K562 (cell line): ENCODE results near the gene SRSF1. TPM values are rescaled to one million over a fixed set of nuclear protein-coding genes. Genes with fewer than 3 reads are reported as not detected.

Experiments
- CTCFL ChIP-seq: IDR thresholded peaks from 2 replicates; pipeline ENCODE4 v1.6.1; 2011; ENCODE audit warnings: borderline replicate concordance, low read depth, mild to moderate bottlenecking, moderate library complexity, low read length; ENCODE audit not compliant: insufficient read depth, poor library complexity, severe bottlenecking
- IRF2 ChIP-seq: sonication (generic); formaldehyde crosslinking; IDR thresholded peaks from 2 replicates; pipeline ENCODE4 v1.8.1; 2022; ENCODE audit warnings: mild to moderate bottlenecking, missing genetic modification reagents
- MBD2 ChIP-seq: sonication (generic); IDR thresholded peaks from 2 replicates; pipeline ENCODE4 v1.6.1; 2016; ENCODE audit warnings: low read depth, borderline replicate concordance
- MED1 ChIP-seq: sonication (generic); formaldehyde crosslinking; IDR thresholded peaks from 2 replicates; pipeline ENCODE4 v1.8.1; 2023; ENCODE audit warnings: missing genetic modification reagents, borderline replicate concordance
- NCOA1 ChIP-seq: fragments of 450-650 bp; IDR thresholded peaks from 2 replicates; pipeline ENCODE4 v1.6.1; 2016; ENCODE audit warnings: low read depth
- RBBP5 ChIP-seq: fragments of 200-600 bp; sonication (generic); IDR thresholded peaks from 2 replicates; pipeline ENCODE4 v1.6.1; 2012; ENCODE audit warnings: borderline replicate concordance, mild to moderate bottlenecking, low read length, control low read depth, inconsistent platforms; ENCODE audit not compliant: insufficient read depth, poor library complexity, severe bottlenecking
- polyA plus RNA-seq, 8 experiments: library from polyadenylated mRNA; depleted of rRNA in 4 of 8; stranded (reverse) in 5 of 8; unstranded in 3 of 8; fragments of >200 nt; fragmentation: Nextera tagmentation in 2 of 8; fragmentation: Illumina TruSeq in 1 of 8; extraction: Ambion mirVana in 2 of 8; extraction: Trizol in 1 of 8; gene quantifications; 2 replicates each; pipeline versions ENCODE4 v1.2.1 to v1.2.3, GENCODE V29; 2011 to 2014; ENCODE audit warnings: inconsistent platforms in 1 of 8, missing spikeins in 1 of 8
- total RNA-seq, 7 experiments: library from RNA; depleted of rRNA in 6 of 7; stranded (reverse); fragments of >200 nt in 6 of 7; fragmentation: Illumina TruSeq in 2 of 7; extraction: Trizol in 2 of 7; gene quantifications; 2 replicates each; pipeline versions ENCODE4 v1.2.1 to v1.2.3, GENCODE V29; 2011 to 2021; ENCODE audit warnings: low replicate concordance in 1 of 7
- TF ChIP-seq, protein P1 (sequence below), 2 experiments: fragments of 250-450 bp in 1 of 2; fragments of 450-650 bp in 1 of 2; sonication (Bioruptor Pico) in 1 of 2; IDR thresholded peaks; 2 replicates each; pipeline versions ENCODE4 v1.6.1 to v1.8.0; 2016 to 2021; ENCODE audit warnings: mild to moderate bottlenecking in 2 of 2, moderate library complexity in 2 of 2, missing compliant biosample characterization in 1 of 2, missing genetic modification characterization in 1 of 2
- TF ChIP-seq, protein P2 (sequence below): fragments of 250-450 bp; sonication (Bioruptor Pico); IDR thresholded peaks from 2 replicates; pipeline ENCODE4 v1.5.0; 2021; ENCODE audit warnings: mild to moderate bottlenecking, moderate library complexity
- TF ChIP-seq, protein P3 (sequence below), 3 experiments: IDR thresholded peaks in 2 of 3; conservative IDR thresholded peaks in 1 of 3; 2 replicates each; pipeline ENCODE4 v1.5.1; 2011 to 2012; ENCODE audit warnings: low read length in 3 of 3, mild to moderate bottlenecking in 3 of 3, control low read depth in 2 of 3, improper control_type of control experiment in 1 of 3, inconsistent platforms in 1 of 3, low read depth in 1 of 3, mixed read lengths in 1 of 3, moderate library complexity in 1 of 3; ENCODE audit not compliant: insufficient read depth in 2 of 3
- TF ChIP-seq, protein P4 (sequence below): sonication (generic); formaldehyde crosslinking; IDR thresholded peaks from 2 replicates; pipeline ENCODE4 v1.8.1; 2023; ENCODE audit warnings: mild to moderate bottlenecking, missing genetic modification reagents

SRSF1 gene
- total and polyA plus RNA-seq, 9 of the 15 experiments (the other 6 are each of a cell fraction or from before 2014, with no cell fraction given) = 77.8 to 559 (median 442) TPM

DNA sequence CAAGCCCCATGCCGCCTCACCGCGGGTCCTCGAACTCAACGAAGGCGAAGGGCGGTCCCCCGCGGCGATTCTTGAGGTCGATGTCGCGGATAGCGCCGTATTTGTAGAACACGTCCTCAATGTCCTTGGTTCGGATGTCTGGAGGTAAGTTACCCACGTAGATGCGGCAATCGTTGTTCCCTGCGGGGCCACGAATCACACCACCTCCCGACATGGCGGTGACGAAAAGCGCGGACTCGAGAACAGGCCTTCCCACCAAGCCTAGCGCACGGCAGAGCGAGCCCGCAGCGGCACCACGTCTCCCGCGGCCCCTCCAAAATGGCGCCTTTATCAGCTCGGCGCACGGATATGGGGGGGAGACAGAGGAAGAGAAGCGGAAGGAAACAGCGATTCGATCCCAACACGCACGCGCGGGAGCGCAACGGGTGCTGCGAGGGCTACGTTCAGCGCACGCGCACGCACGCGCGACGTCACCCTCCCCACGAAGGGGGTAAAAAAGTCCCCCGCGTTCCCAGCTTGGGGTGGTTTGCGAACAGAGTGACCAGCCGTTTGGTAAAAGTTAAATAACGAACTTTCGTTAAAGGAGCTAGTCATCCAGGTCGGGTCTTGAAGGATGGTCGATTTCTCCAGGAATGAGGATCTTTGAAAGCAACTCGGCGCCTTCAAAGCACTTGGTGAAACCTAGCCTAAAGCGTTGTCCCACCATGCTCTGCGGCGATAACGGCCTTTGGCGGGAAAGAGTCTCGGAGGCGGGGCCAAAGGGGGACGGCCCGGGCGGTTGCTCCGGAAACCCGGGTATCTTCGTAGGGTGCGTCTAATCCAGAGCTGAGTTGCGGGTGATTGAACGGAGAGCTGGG lies at the start of gene SRSF1 (continued):
- TF ChIP-seq, protein P1, sequence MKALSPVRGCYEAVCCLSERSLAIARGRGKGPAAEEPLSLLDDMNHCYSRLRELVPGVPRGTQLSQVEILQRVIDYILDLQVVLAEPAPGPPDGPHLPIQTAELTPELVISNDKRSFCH (CRISPR knock-in tag; IDR thresholded peaks at IDR 0.05) = no peak
- TF ChIP-seq, protein P1 (tag; IDR thresholded peaks at IDR 0.05) = no peak; the same call in 1 of the 2 replicates
- TF ChIP-seq CTCFL (no peak), NCOA1 (no peak; the same call in 1 of the 2 replicates), MED1 (no peak), IRF2 (CRISPR knock-in tag) (no peak), RBBP5 (peak; percentile 70), MBD2 (peak; percentile 63; the same call in 1 of the 2 replicates)
- TF ChIP-seq, protein P2, sequence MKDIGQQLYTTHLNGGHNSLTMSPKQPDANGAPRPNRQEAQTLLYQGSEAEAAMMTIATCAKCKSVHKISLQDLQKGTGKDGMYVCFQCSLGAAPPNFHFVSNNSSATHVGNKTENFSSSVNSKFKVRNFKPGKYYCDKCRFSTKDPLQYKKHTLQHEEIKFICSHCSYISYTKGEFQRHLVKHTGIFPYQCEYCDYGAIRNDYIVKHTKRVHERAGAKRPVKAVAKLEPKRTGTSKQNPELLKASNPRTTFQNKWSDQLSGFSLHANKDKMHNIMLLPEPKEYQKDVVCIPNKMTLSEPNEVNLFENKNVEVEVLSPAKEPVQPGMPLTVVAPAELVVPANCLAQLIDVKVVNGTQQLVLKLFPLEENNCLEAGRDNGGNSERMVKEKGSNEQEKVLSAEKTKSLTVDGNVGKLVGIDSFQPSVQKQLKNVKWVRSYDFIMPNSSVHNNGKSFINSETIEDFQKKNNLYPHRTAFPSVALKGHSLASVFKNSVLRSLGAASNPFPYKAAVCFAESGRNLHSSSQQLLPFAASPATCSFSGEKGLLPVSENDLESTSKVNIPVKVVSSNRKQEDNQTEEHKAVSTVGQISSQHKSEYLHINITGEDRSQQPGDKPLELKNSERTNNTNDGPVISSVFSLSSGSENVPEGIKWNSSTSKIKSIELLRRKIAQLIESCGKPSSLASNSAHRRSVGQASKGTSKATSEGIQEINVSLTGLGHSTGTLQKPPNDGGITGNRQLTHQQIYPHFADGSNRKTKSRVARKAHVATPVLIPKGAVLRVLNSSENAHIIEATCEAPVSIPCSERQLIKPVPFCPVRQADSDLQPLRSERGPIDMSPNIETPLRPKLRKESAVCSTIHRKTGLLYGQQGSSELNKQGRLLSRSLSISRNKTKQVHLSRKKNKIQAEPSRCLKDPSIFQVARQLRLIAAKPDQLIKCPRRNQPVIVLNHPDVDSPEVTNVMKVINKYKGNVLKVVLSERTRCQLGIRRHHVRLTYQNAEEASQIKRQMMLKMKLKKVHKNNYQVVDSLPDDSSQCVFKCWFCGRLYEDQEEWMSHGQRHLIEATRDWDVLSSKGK = no peak
- TF ChIP-seq, protein P3, sequence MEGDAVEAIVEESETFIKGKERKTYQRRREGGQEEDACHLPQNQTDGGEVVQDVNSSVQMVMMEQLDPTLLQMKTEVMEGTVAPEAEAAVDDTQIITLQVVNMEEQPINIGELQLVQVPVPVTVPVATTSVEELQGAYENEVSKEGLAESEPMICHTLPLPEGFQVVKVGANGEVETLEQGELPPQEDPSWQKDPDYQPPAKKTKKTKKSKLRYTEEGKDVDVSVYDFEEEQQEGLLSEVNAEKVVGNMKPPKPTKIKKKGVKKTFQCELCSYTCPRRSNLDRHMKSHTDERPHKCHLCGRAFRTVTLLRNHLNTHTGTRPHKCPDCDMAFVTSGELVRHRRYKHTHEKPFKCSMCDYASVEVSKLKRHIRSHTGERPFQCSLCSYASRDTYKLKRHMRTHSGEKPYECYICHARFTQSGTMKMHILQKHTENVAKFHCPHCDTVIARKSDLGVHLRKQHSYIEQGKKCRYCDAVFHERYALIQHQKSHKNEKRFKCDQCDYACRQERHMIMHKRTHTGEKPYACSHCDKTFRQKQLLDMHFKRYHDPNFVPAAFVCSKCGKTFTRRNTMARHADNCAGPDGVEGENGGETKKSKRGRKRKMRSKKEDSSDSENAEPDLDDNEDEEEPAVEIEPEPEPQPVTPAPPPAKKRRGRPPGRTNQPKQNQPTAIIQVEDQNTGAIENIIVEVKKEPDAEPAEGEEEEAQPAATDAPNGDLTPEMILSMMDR (IDR thresholded peaks at IDR 0.05 in 2 of 3, conservative IDR thresholded peaks at IDR 0.05 in 1 of 3; ENCODE audit: insufficient read depth in 2 of 3, low read depth in 1 of 3, low read length in 3 of 3) = no peak
- TF ChIP-seq, protein P4, sequence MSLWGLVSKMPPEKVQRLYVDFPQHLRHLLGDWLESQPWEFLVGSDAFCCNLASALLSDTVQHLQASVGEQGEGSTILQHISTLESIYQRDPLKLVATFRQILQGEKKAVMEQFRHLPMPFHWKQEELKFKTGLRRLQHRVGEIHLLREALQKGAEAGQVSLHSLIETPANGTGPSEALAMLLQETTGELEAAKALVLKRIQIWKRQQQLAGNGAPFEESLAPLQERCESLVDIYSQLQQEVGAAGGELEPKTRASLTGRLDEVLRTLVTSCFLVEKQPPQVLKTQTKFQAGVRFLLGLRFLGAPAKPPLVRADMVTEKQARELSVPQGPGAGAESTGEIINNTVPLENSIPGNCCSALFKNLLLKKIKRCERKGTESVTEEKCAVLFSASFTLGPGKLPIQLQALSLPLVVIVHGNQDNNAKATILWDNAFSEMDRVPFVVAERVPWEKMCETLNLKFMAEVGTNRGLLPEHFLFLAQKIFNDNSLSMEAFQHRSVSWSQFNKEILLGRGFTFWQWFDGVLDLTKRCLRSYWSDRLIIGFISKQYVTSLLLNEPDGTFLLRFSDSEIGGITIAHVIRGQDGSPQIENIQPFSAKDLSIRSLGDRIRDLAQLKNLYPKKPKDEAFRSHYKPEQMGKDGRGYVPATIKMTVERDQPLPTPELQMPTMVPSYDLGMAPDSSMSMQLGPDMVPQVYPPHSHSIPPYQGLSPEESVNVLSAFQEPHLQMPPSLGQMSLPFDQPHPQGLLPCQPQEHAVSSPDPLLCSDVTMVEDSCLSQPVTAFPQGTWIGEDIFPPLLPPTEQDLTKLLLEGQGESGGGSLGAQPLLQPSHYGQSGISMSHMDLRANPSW (CRISPR knock-in tag) = no peak; the same call in 1 of the 2 replicates
